DLD1 (cell line): ENCODE data around the gene FGGY.
"Not testable (repeated sequence)": the region's sequence is repeated elsewhere in the genome, so short reads cannot be mapped to it uniquely, and the experiment has no call there.

Experiments used
- in situ Hi-C: cut with HindIII; loops from 2 replicates; pipeline ENCODE4 v1.10.0; 2017; ENCODE audit warnings: low sequenced_read_pairs

FGGY gene

DNA sequence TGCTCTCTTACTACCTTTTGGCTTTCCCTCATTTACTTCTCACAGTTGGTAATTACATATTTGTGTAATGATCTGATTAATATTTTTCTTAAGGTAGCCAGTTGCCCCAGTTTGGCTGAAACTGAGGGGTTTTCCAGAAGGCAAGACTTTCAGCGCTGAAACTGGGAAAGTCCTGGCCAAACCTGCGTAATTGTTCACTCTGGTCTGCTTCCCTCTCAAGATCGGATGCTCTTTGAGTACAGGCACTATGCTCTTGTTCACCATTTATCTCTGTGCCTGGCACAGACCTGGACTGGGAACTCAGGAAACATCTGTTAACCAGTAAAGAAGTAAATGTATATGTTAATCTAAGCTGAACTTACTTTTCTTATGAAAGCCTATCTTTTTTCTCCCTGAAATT lies 308.3 kb downstream of the FGGY start:
- in situ Hi-C loops, result no loop called here

DNA sequence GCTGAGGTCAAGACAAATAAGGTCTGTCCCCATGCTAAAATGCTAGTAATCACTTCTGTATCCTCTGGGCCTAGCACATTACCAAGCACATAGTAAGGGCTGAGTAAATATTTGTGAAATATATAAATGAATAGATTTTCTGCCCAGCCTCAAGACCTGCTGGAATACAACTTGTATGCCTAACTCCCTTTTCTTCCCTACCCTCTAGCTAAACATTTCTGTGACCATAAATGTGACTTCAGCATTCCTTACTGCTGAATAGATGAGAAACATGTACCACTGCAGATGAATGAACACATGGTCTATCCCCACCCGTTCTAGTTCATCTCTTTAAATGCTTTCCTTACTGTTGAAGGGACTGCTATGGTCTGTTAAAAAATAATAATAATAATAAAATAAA lies 308.9 kb downstream of the FGGY start:
- in situ Hi-C loops, result no loop called here

DNA sequence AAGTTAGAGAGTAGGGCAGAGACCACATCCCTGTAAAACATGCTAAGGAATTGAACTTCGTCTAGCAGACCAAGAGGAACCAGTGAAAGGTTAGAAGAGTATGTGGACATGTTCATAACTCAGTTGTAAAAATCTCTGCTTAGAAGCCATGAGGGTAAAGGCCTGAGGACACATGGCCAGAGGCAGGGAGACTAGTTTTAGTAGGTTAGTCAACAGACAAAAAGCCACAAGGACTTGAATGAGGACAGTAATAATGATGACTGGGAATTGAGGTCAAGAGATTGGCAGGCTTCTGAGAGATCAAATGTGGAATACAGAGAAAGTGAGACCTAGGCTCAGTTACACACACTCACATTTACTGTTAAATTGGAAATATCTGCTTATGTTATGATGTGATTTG lies 312.4 kb downstream of the FGGY start:
- in situ Hi-C loops, result no loop called here

DNA sequence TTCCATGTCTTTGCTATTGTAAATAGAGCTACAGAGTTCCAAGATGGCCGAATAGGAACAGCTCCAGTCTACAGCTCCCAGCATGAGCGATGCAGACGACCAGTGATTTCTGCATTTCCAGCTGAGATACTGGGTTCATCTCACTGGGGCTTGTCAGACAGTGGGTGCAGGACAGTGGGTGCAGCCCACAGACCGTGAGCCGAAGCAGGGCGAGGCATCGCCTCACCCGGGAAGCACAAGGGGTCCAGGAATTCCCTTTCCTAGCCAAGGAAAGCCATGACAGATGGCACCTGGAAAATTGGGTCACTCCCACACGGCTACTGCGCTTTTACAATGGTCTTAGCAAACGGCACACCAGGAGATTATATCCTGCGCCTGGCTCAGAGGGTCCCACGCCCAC lies 313.6 kb downstream of the FGGY start:
- in situ Hi-C loops, result not testable (repeated sequence)

DNA sequence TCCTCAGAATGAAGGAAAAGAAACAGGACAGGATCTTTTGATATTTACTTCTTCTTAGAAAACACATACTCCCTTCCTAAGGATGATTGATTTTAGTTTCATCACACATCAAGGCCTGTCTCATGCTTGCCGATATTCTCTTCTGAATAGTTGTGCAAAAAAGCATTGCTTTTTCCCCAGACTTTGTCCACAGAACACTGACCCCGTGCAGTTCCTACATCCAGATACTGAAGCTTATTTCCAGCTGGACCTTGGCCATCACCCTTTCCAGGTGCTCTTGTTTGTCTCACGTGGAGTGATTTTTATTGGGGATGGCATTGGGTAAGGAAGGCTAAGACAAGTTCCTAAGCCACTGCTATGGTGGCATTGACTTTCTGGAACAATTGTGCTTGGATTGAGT lies 320.5 kb downstream of the FGGY start:
- in situ Hi-C loops, result no loop called here

DNA sequence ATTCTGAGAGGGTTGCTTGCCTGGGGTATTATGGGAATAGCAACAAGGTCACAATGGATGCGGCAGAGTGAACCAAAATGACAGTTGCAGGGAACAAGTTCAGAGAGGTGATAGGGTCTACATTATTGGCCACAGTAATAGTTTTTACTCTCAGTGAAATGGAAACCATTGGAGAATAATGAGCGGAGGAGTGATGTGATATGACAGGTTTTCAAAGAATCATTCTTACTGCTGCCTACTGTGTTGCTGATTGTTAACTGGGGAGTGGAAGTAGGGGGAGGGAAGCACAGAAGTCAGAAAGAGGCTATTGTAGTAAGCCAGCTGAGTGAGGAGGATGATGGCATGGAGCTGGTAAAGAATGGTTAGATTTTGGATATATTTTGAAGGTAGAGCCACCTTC lies 322.7 kb downstream of the FGGY start:
- in situ Hi-C loops, result no loop called here

DNA sequence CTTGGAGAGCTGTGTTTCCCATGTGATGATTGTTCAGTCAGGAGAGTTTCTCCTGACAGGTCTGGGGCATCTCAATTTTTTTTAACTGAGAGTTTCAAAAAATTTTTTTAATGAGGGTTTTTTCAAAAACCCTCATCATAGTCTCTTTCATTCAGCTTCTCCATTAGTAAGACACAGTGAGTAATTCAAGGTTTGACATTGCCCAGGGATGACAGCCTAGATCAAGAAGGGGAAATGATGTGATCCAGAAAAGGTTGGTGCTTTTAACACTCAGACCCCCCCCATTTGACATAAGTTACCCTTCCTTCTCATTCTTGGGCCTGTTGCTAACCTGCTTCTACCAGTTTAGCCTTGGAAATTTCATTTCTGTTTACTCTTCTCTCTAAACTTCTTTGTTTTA lies 328.5 kb downstream of the FGGY start:
- in situ Hi-C loops, result no loop called here

DNA sequence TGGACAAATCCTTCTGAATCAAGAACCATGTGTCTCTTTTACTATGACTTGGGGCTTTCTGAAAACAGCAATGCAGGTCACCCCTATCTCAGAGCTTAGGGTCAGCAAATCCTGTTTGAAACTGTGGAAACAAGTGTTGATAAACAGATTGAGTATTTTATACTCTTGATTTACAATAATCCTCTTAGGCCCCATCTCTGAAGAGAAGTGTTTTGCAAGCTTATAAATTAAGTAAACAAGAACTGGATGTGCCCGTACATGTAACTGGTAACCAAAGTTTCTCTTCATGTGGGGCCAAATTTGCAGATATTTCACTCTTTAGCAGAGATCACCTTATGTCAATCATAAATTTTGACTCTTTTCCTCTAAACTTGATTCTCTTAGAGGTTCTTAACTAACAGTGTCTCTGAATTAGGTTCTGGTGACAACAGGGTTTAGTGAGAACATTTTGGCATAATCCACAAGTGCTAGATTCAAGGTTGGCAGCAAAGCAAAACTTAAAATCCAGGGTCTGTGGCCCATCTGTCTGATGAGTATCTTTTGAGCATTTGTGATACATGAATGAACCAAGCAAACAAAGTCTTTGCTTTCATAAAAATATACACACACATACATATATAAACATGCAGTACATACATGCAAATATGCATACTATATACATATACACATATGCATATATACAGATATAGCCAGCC lies 334.8 kb downstream of the FGGY start:
- in situ Hi-C loops, result no loop called here

DNA sequence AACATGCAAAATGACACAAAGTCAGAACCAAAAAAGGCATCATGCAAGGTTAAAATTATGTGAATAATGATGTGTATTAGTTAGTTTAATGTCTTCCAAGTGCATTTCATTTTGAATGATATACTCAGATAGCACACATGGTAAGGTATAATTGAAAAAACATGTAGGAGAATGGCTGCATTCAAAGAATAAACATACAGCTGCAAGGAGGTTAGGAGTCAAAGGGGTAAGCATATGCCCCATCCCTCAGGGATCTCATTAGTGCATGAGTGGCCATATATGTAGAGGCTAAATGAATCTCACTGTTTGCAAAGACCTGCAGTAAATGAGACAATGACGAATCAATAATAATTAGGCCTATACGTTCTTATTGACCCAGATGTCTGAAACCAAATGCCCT lies 338.2 kb downstream of the FGGY start:
- in situ Hi-C loops, result no loop called here

DNA sequence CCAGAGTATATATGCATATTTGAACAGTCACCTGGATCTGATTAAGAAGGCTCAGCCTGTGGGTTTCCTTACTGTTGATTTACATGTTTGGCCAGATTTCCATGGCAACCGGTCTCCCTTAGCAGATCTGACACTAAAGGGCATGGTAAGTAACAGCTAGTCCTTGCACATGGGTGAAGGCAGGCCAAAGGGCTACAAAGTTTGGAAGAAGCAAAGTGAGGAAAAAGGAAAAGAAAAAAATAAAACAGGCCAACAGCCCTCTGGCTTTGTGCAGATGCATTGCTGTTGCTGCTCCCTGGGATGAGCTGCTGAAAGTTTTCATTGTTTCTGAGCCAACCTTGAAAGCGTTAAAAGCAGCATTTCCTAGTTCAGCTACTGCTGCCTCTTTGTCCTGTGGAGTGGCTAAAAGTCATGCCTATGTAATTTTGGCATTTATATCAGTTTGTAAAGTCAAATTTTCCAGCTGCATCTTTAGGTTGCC lies 341.4 kb downstream of the FGGY start:
- in situ Hi-C loops, result no loop called here

DNA sequence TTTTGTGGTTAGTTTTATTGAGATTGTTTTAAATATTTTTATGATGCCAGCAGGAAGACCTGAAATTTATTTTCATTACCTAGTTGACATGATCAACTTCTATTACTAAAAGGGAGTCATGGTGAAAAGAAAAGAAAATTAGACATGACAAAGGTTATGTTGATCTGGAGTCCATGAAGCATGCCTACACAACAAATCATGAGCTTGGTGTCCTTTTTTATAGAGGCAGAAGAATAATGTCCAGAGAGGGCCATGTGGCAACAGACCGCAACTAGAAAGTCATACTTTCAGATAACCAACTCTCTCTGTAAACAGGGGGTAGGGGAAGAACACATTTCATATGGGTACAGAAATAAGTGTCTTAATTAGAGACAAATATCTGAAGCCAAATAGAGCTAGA lies 342.4 kb downstream of the FGGY start:
- in situ Hi-C loops, result no loop called here

DNA sequence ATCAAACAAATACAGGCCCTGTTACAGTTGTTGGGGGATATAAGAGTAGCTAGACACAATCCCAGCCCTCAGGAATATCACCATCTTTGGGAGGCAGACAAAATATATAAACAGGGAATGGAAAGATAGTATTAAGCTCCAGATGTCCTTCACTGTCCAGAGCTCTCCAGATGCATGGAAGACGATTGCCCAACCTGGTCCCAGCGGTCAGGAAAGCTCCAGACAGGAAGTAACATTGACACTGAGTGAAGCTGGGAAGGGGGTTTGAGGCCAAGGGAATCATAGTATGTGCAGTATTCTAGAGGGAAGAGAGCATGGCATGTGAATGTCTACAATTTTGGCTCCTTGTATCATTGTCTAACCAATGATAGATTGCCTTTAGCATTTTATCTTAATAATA lies 344.0 kb downstream of the FGGY start:
- in situ Hi-C loops, result no loop called here

DNA sequence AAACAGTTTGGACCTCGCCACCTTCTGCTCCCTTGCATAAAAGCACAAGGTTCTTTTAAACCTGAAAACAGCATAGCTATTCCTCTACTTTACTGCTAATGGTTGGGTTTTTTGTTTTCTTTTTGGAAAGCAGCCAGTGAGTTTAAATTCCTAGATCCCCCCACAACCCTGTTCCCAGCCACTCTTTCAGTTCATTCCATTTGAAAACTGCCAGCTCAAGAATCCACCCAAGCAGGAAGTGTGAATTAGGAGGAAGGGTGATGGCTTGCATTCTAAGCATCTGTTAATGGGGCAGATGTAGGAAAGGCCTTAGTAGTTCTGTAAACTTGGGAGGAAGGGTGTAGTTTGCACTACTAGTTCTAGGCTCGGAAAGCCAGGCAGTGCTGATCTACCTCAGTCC lies 344.9 kb downstream of the FGGY start:
- in situ Hi-C loops, result no loop called here

DNA sequence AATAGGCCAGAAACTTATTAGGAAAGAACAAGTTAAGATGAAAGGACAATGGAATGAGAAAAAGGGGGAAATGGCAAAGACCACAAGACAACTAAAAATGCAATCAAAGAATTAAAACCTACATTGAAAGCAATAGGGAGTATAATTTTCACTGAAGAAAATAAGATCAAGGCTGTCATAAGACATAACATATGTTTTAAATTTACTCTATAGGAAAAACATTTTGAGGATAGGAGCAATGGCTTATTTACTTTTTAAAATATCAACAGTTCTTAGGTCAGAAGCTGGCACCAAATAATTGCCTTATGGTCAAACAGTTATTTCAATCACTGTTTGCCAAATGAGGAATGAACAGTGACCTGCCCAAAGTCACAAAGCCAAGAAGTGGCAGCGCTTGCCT lies 346.6 kb downstream of the FGGY start:
- in situ Hi-C loops, result no loop called here

DNA sequence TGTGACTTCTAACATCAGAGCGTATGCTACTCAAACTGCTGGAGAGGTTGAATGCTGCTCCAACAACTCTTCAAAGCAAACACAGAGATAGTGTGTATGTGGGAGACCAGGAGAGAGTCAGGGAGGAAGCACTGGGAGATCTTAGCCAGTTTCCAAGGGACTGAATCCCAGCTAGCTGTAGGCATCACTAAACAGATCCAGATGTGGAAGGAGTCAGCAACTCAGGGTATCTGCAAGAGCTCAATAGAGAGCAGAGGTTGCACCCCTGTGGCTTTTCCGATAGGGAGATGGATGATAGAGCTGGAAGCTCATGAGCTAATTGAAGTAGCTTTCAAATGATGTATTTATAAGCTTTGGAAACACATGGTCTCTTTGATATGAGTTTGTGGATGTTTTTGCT lies 349.0 kb downstream of the FGGY start:
- in situ Hi-C loops, result no loop called here

DNA sequence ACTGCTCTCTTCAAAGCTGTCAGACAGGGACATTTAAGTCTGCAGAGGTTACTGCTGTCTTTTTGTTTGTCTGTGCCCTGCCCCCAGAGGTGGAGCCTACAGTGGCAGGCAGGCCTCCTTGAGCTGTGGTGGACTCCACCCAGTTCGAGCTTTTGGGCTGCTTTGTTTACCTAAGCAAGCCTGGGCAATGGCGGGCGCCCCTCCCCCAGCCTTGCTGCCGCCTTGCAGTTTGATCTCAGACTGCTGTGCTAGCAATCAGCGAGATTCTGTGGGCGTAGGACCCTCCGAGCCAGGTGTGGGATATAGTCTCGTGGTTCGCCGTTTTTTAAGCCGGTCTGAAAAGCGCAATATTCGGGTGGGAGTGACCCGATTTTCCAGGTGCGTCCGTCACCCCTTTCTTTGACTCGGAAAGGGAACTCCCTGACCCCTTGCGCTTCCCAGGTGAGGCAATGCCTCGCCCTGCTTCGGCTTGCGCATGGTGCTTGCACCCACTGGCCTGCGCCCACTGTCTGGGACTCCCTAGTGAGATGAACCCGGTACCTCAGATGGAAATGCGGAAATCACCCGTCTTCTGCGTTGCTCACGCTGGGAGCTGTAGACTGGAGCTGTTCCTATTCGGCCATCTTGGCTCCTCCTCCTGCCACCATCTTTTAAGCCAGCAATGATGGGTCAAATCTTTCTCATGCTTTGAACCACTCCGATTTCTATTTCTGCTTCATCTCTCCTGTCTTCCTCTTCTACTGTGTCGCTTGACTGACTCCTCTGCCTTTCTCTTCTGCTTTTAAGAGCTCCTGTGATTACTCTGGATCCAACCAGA lies 356.5 kb downstream of the FGGY start:
- in situ Hi-C loops, result not testable (repeated sequence)

DNA sequence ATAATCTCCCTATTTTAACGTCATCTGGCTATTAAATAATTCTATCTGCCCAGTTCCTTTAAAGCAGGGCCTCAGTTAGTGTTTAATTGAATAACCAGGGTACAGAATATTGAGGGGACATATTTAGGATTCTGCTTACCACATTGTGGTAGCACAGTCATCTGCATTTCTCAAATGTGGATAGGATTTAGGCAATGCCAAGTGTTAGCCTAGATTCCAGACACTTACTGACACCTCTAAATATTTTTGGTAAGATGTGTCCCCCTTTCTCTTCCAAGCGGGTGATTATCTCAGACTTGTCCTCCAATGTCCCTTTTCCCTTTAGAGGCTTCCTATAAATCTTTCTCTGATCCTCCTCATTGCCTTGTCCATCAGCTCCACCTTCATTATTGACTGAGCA lies 357.1 kb downstream of the FGGY start:
- in situ Hi-C loops, result no loop called here

DNA sequence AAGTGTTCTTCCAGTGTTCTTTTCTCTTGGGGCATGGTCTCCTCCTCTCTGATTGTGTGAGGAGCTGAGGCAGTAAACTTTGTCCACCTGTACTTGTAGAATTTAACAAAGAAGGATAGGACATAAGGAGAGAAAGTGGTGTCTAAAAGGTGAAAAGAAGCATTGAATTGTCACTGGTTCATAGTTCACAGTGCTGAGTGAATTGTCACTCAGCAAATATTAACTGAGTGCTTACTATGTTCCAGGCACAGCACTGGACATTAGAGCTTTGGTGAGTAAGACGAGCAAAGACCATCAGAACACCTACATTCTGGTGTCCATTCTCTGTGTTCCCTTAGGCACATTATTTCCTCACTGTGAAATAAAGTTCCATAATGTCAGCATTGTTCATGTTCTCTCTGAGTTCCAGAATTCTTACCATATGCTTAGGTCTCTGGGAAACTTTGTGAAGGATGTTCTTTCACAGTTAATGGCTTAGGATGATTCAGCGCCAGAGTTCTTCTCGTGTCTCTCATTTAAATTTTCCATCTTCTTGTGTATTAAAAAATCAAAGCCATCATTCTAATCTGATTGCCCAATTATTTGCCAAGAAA lies 361.1 kb downstream of the FGGY start:
- in situ Hi-C loops, result no loop called here

DNA sequence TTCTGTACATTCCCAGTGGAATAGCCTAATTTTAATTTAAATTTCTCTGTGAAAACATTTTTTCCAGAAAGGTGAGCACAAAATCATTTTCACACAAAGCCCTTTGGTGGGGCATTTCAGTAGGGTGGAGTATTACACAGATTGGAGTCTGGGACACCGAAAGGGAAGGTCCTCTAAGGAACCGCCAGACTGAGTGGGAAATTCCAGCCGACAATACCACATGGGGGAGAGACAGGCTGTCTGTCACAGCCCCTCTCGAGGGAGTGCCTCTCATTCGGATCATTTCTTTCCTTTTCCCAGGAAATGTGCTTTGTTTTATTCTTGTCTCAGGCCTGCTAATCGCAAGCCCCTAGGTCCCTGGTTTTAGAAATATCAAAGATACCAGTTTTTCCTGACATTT lies 367.3 kb downstream of the FGGY start:
- in situ Hi-C loops, result no loop called here

DNA sequence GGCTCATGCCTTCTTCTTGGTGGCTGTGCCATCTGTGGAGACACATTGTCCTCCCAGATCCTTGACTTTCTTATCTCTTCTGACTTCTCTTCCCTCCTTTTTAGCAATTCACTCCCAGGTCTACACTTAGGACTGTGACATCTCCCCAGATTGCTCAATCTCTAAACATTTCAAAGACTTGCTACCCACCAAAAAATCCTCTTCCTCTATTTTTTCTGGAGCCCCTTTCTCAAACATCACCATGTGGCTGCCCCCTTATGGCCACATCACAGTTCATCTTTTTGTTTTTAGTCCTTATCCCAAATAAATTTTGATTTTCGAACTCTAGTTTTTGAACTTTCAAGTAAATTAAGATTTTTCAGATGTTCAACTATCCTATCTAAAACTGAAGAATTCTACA lies 369.2 kb downstream of the FGGY start:
- in situ Hi-C loops, result no loop called here

DNA sequence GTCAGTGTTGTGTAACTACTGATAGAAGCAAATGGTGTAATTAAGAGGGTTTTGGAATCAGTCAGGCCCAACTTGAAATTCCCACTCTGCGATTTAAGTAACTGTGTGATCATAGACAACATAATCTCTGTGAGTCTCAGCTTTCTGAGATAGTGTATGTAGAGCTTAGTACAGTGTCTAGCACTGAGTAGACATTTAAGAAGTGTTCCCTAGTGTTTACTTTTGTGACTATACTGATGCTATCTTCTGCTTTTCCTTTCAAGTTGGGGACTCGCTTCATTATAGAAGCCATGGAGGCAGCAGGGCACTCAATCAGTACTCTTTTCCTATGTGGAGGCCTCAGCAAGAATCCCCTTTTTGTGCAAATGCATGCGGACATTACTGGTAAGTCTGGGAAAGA lies 370.1 kb downstream of the FGGY start:
- in situ Hi-C loops, result no loop called here

DNA sequence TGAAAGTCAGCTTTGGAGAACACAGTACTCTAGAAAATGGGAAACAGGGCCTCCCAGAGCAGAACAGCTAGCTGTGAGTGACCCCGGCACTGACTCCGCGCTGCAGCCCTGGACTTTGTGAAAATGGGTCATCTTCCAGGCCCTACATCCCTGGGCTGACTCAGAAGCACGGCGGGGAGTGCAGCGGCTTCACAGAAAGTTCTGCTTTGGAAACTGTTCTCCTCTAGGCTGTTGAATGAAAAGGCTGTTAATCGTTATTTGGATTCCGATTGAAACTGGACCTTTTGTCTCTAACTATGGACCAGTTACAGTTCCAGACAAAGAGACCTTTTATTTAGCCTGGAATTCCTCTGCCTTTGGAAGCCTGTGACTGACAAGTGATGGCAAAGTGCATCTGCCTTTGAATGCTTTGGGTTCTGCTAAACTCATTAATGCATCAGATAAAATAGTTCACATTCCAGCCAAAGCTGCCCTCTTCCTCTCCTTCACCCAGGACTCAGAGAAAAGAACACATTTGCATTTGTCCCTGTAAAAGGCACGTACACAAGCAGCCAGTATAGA lies 372.9 kb downstream of the FGGY start:
- in situ Hi-C loops, result no loop called here
